H1 (cell line): Measurements from ENCODE around the gene RAMP1.

ENCODE experiments used
- CBX5 ChIP-seq: fragments of 300-800, 300-1000 bp; sonication (generic); IDR thresholded peaks from 2 replicates; pipeline ENCODE4 v1.7.1; 2016; ENCODE audit warnings: antibody characterized with exemption, low read length, low read depth
- CTCF ChIP-seq, 3 experiments: IDR thresholded peaks; 1 replicate in 2 of 3; 2 replicates in 1 of 3; pipeline versions ENCODE4 v1.5.1 to v1.6.1; 2011; ENCODE audit warnings: low read length in 3 of 3, mild to moderate bottlenecking in 3 of 3, inconsistent platforms in 2 of 3, low read depth in 1 of 3, moderate library complexity in 1 of 3; ENCODE audit not compliant: insufficient read depth in 1 of 3; ENCODE audit errors: control extremely low read depth in 1 of 3
- EP300 ChIP-seq, 2 experiments: IDR thresholded peaks; 1 replicate in 1 of 2; 2 replicates in 1 of 2; pipeline ENCODE4 v1.6.1; 2011 to 2012; ENCODE audit warnings: low read depth in 2 of 2, low read length in 2 of 2, mild to moderate bottlenecking in 2 of 2, borderline replicate concordance in 1 of 2, inconsistent platforms in 1 of 2, moderate library complexity in 1 of 2
- EZH2 ChIP-seq: fragments of 200-600 bp; sonication (generic); IDR thresholded peaks from 2 replicates; pipeline ENCODE4 v1.7.1; 2012; ENCODE audit warnings: low read depth, mild to moderate bottlenecking, moderate library complexity, low read length, inconsistent platforms; ENCODE audit not compliant: severe bottlenecking
- GTF2F1 ChIP-seq: IDR thresholded peaks from 2 replicates; pipeline ENCODE4 v1.6.1; 2012; ENCODE audit warnings: low read depth, low read length, improper control_type of control experiment, borderline replicate concordance
- NRF1 ChIP-seq: IDR thresholded peaks from 2 replicates; pipeline ENCODE4 v1.6.1; 2011; ENCODE audit warnings: mild to moderate bottlenecking, low read depth, low read length, improper control_type of control experiment
- POLR2A ChIP-seq, 2 experiments: IDR thresholded peaks; 1 replicate in 1 of 2; 2 replicates in 1 of 2; pipeline ENCODE4 v1.6.1; 2011; ENCODE audit warnings: low read depth in 2 of 2, low read length in 2 of 2, mild to moderate bottlenecking in 2 of 2; ENCODE audit errors: control extremely low read depth in 1 of 2
- POLR2AphosphoS5 ChIP-seq: IDR thresholded peaks from 2 replicates; pipeline ENCODE4 v1.6.1; 2011; ENCODE audit warnings: low read depth, low read length
- POU5F1 ChIP-seq: IDR thresholded peaks from 2 replicates; pipeline ENCODE4 v1.6.1; 2011; ENCODE audit warnings: low read depth, mild to moderate bottlenecking, low read length, moderate library complexity
- SP2 ChIP-seq: IDR thresholded peaks from 2 replicates; pipeline ENCODE4 v1.6.1; 2012; ENCODE audit warnings: mild to moderate bottlenecking, low read length, inconsistent platforms
- ZNF274 ChIP-seq: IDR thresholded peaks from 2 replicates; pipeline ENCODE4 v1.7.0; 2012; ENCODE audit warnings: low read length, borderline replicate concordance; ENCODE audit errors: extremely low read depth
- TF ChIP-seq, protein P1 (sequence below): IDR thresholded peaks from 2 replicates; pipeline ENCODE4 v1.6.1; 2012; ENCODE audit warnings: inconsistent platforms
- TF ChIP-seq, protein P2 (sequence below): IDR thresholded peaks from 2 replicates; pipeline ENCODE4 v1.6.1; 2011; ENCODE audit warnings: low read depth, mild to moderate bottlenecking, low read length; ENCODE audit not compliant: insufficient read depth

GRCh38 chr2:237866101-237866621 is 6.7 kb downstream of the RAMP1 start:
- TF ChIP-seq CTCF (IDR thresholded peaks at IDR 0.05; ENCODE audit: control extremely low read depth in 1 of 3, insufficient read depth in 1 of 3, low read depth in 1 of 3, low read length in 3 of 3) (no peak), POLR2AphosphoS5 (no peak), SP2 (no peak), POLR2A (IDR thresholded peaks at IDR 0.05; ENCODE audit: control extremely low read depth in 1 of 2, low read depth in 2 of 2, low read length in 2 of 2) (no peak), POU5F1 (no peak), CBX5 (no peak), NRF1 (no peak), EP300 (IDR thresholded peaks at IDR 0.05; ENCODE audit: borderline replicate concordance in 1 of 2, low read depth in 2 of 2, low read length in 2 of 2) (no peak), EZH2 (no peak), GTF2F1 (no peak), ZNF274 (no peak)
- TF ChIP-seq, protein P1, sequence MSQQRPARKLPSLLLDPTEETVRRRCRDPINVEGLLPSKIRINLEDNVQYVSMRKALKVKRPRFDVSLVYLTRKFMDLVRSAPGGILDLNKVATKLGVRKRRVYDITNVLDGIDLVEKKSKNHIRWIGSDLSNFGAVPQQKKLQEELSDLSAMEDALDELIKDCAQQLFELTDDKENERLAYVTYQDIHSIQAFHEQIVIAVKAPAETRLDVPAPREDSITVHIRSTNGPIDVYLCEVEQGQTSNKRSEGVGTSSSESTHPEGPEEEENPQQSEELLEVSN: no peak
- TF ChIP-seq, protein P2, sequence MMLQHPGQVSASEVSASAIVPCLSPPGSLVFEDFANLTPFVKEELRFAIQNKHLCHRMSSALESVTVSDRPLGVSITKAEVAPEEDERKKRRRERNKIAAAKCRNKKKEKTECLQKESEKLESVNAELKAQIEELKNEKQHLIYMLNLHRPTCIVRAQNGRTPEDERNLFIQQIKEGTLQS: no peak
